Muscle of leg (tissue), 11 donors: ENCODE results near the gene FAM118A. TPM values are rescaled to one million over a fixed set of nuclear protein-coding genes. Genes with fewer than 3 reads are reported as not detected.
"Not testable (repeated sequence)": the region's sequence is repeated elsewhere in the genome, so short reads cannot be mapped to it uniquely, and the experiment has no call there.

Experiments used
- DNase-seq: peaks from one replicate; pipeline ENCODE4 v3.0.0; 2013
- H3K27ac ChIP-seq: one replicate; pipeline ENCODE4 v1.5.1; 2013; ENCODE audit warnings: mild to moderate bottlenecking, low read length, control low read depth
- H3K27me3 ChIP-seq: one replicate; pipeline ENCODE4 v1.6.1; 2013; ENCODE audit warnings: low read length; ENCODE audit not compliant: control insufficient read depth, insufficient read depth
- H3K36me3 ChIP-seq: one replicate; pipeline ENCODE4 v1.6.1; 2013; ENCODE audit warnings: low read length; ENCODE audit not compliant: control insufficient read depth, insufficient read depth
- H3K4me1 ChIP-seq: one replicate; pipeline ENCODE4 v1.6.1; 2013; ENCODE audit warnings: low read length; ENCODE audit not compliant: control insufficient read depth, insufficient read depth
- H3K4me3 ChIP-seq: one replicate; pipeline ENCODE4 v1.5.1; 2013; ENCODE audit warnings: low read length, control low read depth
- H3K9me3 ChIP-seq: replicated peaks from 2 replicates; pipeline ENCODE4 v1.6.1; 2013; ENCODE audit warnings: low read depth, low read length; ENCODE audit not compliant: control insufficient read depth
- WGBS: methylation state at CpG from one replicate; pipeline ENCODE4 v1.1.5; 2013; ENCODE audit warnings: missing lambda C conversion rate; ENCODE audit not compliant: insufficient coverage; 5-methylcytosine and 5-hydroxymethylcytosine counted together
- polyA plus RNA-seq, 8 donors: library from polyadenylated mRNA; unstranded; fragments of 120-200 nt; gene quantifications; one replicate each; pipeline versions ENCODE4 v1.2.1 to v1.2.3, GENCODE V29; 2013; ENCODE audit warnings: inconsistent platforms in 1 of 8, low replicate concordance in 1 of 8; ENCODE audit not compliant: insufficient read length in 8 of 8, insufficient read depth in 1 of 8
- total RNA-seq: library from RNA; stranded (reverse); fragments of 120-200 nt; gene quantifications from one replicate; pipeline ENCODE4 v1.2.4, GENCODE V29; 2013

Gene FAM118A
- total and polyA plus RNA-seq, 9 donors: 13.4 to 30.0 (median 18.5) TPM

- not testable (repeated sequence) for H3K4me1 ChIP-seq, H3K9me3 ChIP-seq
- 94% methylated on average over 5 of the region's 6 CpGs for WGBS
Observed at GRCh38 chr22:45295004-45295403, 14.7 kb upstream of the FAM118A start.

DNA sequence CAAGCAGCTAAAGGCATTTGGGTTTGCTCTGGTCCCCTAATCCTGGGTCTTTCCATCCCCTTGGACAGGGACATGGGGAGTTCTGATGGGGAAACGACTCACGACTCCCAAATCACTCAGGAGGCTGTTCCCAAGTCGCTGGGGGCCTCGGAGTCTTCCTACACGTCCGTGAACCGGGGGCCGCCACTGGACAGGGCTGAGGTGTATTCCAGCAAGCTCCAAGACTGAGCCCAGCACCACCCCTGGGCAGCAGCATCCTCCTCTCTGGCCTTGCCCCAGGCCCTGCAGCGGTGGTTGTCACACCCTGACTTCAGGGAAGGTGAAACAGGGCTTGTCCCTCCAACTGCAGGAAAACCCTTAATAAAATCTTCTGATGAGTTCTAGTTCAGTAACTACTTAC is 14.2 kb upstream of the FAM118A start:
- Histone ChIP-seq H3K4me3 (no peak overlapping the region), H3K9me3 (no peaks in the 10 kb centered on the region), H3K36me3 (no peaks in the 10 kb centered on the region), H3K27ac (no peak overlapping the region), H3K27me3 (peaks cover 9% of the 10 kb centered on the region), H3K4me1 (peaks cover 5% of the 10 kb centered on the region)
- 64% methylated on average over 8 of the region's 9 CpGs for WGBS
- DNase-seq: no peak

More at GRCh38 chr22:45295004-45295403, 14.7 kb upstream of the FAM118A start:
- H3K27ac ChIP-seq, H3K4me3 ChIP-seq, H3K36me3 ChIP-seq, DNase-seq: not testable (repeated sequence)
- H3K27me3 ChIP-seq: peaks cover 12% of the 10 kb centered on the region

DNA sequence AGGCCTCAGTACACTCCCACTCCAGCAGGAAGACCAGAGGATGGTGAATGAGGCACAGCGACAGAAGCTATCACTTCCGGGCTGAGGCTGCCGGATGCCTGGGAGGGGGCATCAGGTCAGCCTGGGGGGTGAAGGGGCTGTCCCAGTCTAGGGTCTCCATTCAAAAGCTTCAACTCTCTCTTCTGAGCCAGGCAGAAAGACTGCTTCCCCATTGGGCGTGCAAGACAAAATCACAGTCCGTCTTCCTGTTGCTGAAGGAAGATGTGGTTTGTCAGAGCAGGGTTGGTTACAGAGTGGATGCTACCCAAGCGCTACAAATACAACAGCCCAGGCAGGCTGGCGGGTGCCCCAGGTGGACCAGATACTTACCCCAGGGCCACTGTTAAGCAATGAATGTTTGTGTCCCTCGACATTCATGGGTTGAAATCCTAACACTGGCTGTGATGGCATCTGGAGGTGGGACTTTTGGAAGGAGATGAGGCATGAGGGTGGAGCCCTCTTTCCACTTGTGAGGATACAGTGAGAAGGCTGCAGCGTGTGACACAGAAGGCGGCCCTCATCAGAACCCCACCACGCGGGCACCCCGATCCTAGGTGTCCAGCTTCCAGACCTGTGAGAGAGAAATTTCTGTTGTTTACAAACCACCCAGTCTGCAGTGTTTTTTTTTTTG is 13.0 kb upstream of the FAM118A start:
- DNase-seq: no peak
- no peaks in the 10 kb centered on the region for H3K4me1 ChIP-seq
- peaks cover 9% of the 10 kb centered on the region for H3K27me3 ChIP-seq
- H3K27ac ChIP-seq: no peak overlapping the region
- H3K9me3 ChIP-seq: no peaks in the 10 kb centered on the region
- no peak overlapping the region for H3K4me3 ChIP-seq
- WGBS: 73% methylated on average over 8 of the region's 13 CpGs
- H3K36me3 ChIP-seq: no peaks in the 10 kb centered on the region

- H3K4me1 ChIP-seq: no peaks in the 10 kb centered on the region
- H3K36me3 ChIP-seq: no peaks in the 10 kb centered on the region
- peaks cover 2% of the 10 kb centered on the region for H3K27me3 ChIP-seq
- 43% methylated on average over 15 of the region's 15 CpGs for WGBS
- no peaks in the 10 kb centered on the region for H3K9me3 ChIP-seq
- H3K4me3 ChIP-seq: no peak overlapping the region
- DNase-seq: no peak
- H3K27ac ChIP-seq: no peak overlapping the region
Observed at GRCh38 chr22:45298934-45299505, 10.7 kb upstream of the FAM118A start.

DNA sequence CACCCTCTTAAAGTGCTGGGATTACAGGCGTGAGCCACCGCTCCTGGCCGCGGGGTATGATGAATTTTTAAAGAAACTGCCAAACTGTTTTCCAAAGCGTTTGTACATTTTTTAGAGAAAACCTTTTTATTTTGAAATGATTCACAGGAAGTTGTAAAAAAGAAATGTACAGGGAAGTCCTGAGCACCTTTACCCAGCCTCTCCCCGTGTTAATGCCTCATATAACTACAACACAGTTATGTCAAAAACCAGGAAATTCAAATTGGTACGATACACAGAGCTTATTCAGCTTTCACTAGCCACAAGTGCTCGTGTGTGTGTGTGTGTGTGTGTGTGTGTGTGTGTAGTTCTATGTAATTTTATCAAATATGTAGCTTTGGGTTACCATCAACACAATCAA is 7.0 kb upstream of the FAM118A start:
- no peak for DNase-seq
- H3K27ac ChIP-seq: no peak overlapping the region
- 100% methylated on average over 2 of the region's 8 CpGs for WGBS
- H3K36me3 ChIP-seq: no peaks in the 10 kb centered on the region
- no peak overlapping the region for H3K4me3 ChIP-seq
- no peaks in the 10 kb centered on the region for H3K9me3 ChIP-seq
- H3K27me3 ChIP-seq: peaks cover 2% of the 10 kb centered on the region
- no peaks in the 10 kb centered on the region for H3K4me1 ChIP-seq

GRCh38 chr22:45303181-45303580 is 6.6 kb upstream of the FAM118A start:
- DNase-seq: no peak
- H3K36me3 ChIP-seq: no peaks in the 10 kb centered on the region
- H3K27me3 ChIP-seq: peaks cover 2% of the 10 kb centered on the region
- H3K4me1 ChIP-seq: no peaks in the 10 kb centered on the region
- H3K9me3 ChIP-seq: no peaks in the 10 kb centered on the region
- WGBS: 71% methylated on average over 3 of the region's 7 CpGs
- no peak overlapping the region for H3K27ac ChIP-seq
- no peak overlapping the region for H3K4me3 ChIP-seq

DNA sequence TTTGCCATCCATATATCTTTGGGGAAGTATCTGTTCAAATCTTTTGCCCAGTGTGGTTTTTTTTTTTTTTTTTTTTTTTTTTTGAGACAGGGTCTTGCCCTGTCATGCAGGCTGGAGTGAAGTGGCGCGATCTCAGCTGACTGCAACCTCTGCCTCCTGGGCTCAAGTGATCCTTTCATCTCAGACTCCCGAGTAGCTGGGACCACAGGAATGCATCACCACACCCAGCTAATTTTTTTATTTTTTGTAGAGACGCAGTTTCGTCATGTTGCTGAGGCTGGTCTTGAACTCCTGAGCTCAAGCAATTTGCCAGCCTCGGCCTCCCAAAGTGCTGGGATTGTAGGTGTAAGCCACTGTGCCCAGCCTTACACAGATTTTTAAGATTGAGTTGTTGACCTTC is 4.8 kb upstream of the FAM118A start:
- no peak for DNase-seq
- H3K4me1 ChIP-seq: peaks cover 9% of the 10 kb centered on the region
- 73% methylated on average over 3 of the region's 6 CpGs for WGBS
- H3K27ac ChIP-seq: no peak overlapping the region
- no peaks in the 10 kb centered on the region for H3K36me3 ChIP-seq
- peaks cover 2% of the 10 kb centered on the region for H3K27me3 ChIP-seq
- no peaks in the 10 kb centered on the region for H3K9me3 ChIP-seq
- H3K4me3 ChIP-seq: no peak overlapping the region

GRCh38 chr22:45305456-45306075 is 4.2 kb upstream of the FAM118A start:
- Histone ChIP-seq H3K27ac (no peak overlapping the region), H3K4me3 (no peak overlapping the region), H3K36me3 (no peaks in the 10 kb centered on the region), H3K4me1 (peaks cover 12% of the 10 kb centered on the region), H3K27me3 (peaks cover 2% of the 10 kb centered on the region), H3K9me3 (no peaks in the 10 kb centered on the region)
- no peak for DNase-seq
- 74% methylated on average over 2 of the region's 6 CpGs for WGBS

- no peaks in the 10 kb centered on the region for H3K9me3 ChIP-seq
- peaks cover 2% of the 10 kb centered on the region for H3K27me3 ChIP-seq
- 91% methylated on average over 6 of the region's 9 CpGs for WGBS
- peaks cover 2% of the 10 kb centered on the region for H3K36me3 ChIP-seq
- H3K4me3 ChIP-seq: no peak overlapping the region
- DNase-seq: no peak
- peaks cover 18% of the 10 kb centered on the region for H3K4me1 ChIP-seq
- no peak overlapping the region for H3K27ac ChIP-seq
Observed at GRCh38 chr22:45306139-45306538, 3.6 kb upstream of the FAM118A start.

- WGBS: 92% methylated on average over 5 of the region's 6 CpGs
- no peak overlapping the region for H3K27ac ChIP-seq
- no peak for DNase-seq
Observed at GRCh38 chr22:45308391-45308956, 1.3 kb upstream of the FAM118A start.

More at GRCh38 chr22:45308391-45308956, 1.3 kb upstream of the FAM118A start:
- Histone ChIP-seq H3K9me3 (no peaks in the 10 kb centered on the region), H3K4me3 (no peak overlapping the region), H3K36me3 (peaks cover 5% of the 10 kb centered on the region), H3K27me3 (peaks cover 2% of the 10 kb centered on the region), H3K4me1 (peaks cover 23% of the 10 kb centered on the region)
